OCI-LY7 (cell line): ENCODE measurements around the gene MED6. TPM values are rescaled to one million over a fixed set of nuclear protein-coding genes. Genes with fewer than 3 reads are reported as not detected.

Experiments
- BruUV-seq: library from RNA; stranded (reverse); fragments of 400-500 nt; replicated peaks from 2 replicates; lab custom pipeline; 2021; lab: Mats Ljungman, UMichigan
- CTCF ChIA-PET: fragments of 300-600 bp; sonication (Branson Sonifier 250); formaldehyde crosslinking; loops from one replicate; lab custom pipeline; 2022; ENCODE audit warnings: antibody characterized with exemption; ENCODE audit not compliant: unreplicated experiment; lab: Charles Lee
- POLR2A ChIA-PET: fragments of 300-600 bp; sonication (Branson Sonifier 250); formaldehyde crosslinking; loops from one replicate; lab custom pipeline; 2022; ENCODE audit warnings: antibody characterized with exemption; lab: Charles Lee
- DNase-seq: peaks from one replicate; pipeline ENCODE4 v3.0.0-alpha.2; 2015; ENCODE audit warnings: low spot score
- H2AFZ ChIP-seq: fragments of 200-600 bp; sonication (generic), shearing (Covaris generic); 2 replicates; pipeline ENCODE4 v1.6.1; 2014; ENCODE audit warnings: mild to moderate bottlenecking, antibody characterized with exemption, low read length, moderate library complexity
- H3K27ac ChIP-seq: fragments of 200-600 bp; sonication (generic); 2 replicates; pipeline ENCODE4 v1.5.1; 2014; ENCODE audit warnings: mixed run types, low read depth, mild to moderate bottlenecking, moderate library complexity, low read length, inconsistent platforms; ENCODE audit not compliant: poor library complexity, severe bottlenecking
- H3K36me3 ChIP-seq: fragments of 200-600 bp; sonication (generic); 2 replicates; pipeline ENCODE4 v1.6.1; 2014; ENCODE audit warnings: mild to moderate bottlenecking, antibody characterized with exemption, low read length, moderate library complexity, mixed read lengths; ENCODE audit not compliant: insufficient read depth
- H3K4me1 ChIP-seq: fragments of 200-600 bp; sonication (generic); 2 replicates; pipeline ENCODE4 v1.5.1; 2014; ENCODE audit warnings: mild to moderate bottlenecking, low read length; ENCODE audit not compliant: insufficient read depth, poor library complexity, severe bottlenecking
- H3K4me2 ChIP-seq: fragments of 200-600 bp; sonication (generic); 2 replicates; pipeline ENCODE4 v1.6.1; 2014; ENCODE audit warnings: mild to moderate bottlenecking, low read length
- H3K4me3 ChIP-seq: fragments of 200-600 bp; sonication (generic); 2 replicates; pipeline ENCODE4 v1.5.1; 2014; ENCODE audit warnings: mild to moderate bottlenecking, low read depth, low read length; ENCODE audit not compliant: poor library complexity, severe bottlenecking
- H3K79me2 ChIP-seq: fragments of 200-600 bp; sonication (generic); 2 replicates; pipeline ENCODE4 v1.6.1; 2016; ENCODE audit warnings: low read depth, mild to moderate bottlenecking, low read length, moderate library complexity, mixed read lengths; ENCODE audit not compliant: insufficient read depth
- H3K9me2 ChIP-seq: fragments of 200-600 bp; sonication (generic); 2 replicates; pipeline ENCODE4 v1.6.1; 2016; ENCODE audit warnings: mild to moderate bottlenecking, low read length, mixed read lengths; ENCODE audit not compliant: insufficient read depth
- H3K9me3 ChIP-seq: fragments of 200-600 bp; sonication (generic); 2 replicates; pipeline ENCODE4 v1.6.1; 2014; ENCODE audit warnings: mild to moderate bottlenecking, mixed run types, low read length, mixed read lengths
- H4K20me1 ChIP-seq: fragments of 200-600 bp; sonication (generic); 2 replicates; pipeline ENCODE4 v1.6.1; 2014; ENCODE audit warnings: mild to moderate bottlenecking, antibody characterized with exemption, low read length, moderate library complexity, mixed read lengths; ENCODE audit not compliant: insufficient read depth
- EZH2phosphoT487 ChIP-seq: fragments of 200-600 bp; sonication (generic); IDR thresholded peaks from 2 replicates; pipeline ENCODE4 v1.6.1; 2018; ENCODE audit warnings: low read depth, borderline replicate concordance, mild to moderate bottlenecking, mixed run types, antibody characterized with exemption, low read length, moderate library complexity, mixed read lengths
- intact Hi-C: fragments of 100-400 bp; cut with micrococcal nuclease; formaldehyde crosslinking; loops from one replicate; pipeline ENCODE4 v1.10.0; 2022; ENCODE audit not compliant: unreplicated experiment
- total RNA-seq, 2 experiments: library from RNA; depleted of rRNA in 1 of 2; stranded (reverse); fragments of >200 nt in 1 of 2; shearing (Covaris generic) in 1 of 2; gene quantifications; 2 replicates each; pipeline ENCODE4 v1.2.3, GENCODE V29; 2014 to 2022
- TF ChIP-seq, protein P1 (sequence below): fragments of 200-600 bp; sonication (generic); conservative IDR thresholded peaks from 2 replicates; pipeline ENCODE4 v1.5.1; 2014; ENCODE audit warnings: mild to moderate bottlenecking, antibody characterized with exemption, low read length, moderate library complexity, mixed read lengths

MED6 gene
- total RNA-seq, 2 experiments from 2014 or later, result 28.8 to 59.2 TPM

DNA sequence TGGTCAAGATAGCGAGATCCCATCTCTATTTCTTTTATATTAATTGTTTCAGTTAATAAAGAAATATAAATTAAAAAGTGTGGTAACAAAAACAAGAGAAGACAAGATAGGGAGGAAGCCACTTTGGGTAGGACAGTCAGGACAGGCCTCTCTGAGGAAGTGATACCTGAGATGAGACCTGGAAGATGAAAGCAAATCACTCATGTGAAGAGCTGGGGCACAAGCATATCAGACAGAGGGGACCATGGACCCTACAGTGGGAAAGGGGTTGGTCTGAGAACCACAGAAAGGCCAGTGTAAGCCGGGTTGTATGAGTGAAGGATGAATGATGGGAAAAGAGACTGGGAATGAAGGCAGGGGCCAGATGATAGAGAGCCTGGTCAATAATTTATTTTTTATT is 1.8 kb upstream of the MED6 start:
- peaks cover 32% of the 10 kb centered on the region for H3K79me2 ChIP-seq
- peaks cover 34% of the 10 kb centered on the region for H3K4me1 ChIP-seq
- no peaks in the 10 kb centered on the region for H3K9me3 ChIP-seq
- H3K4me3 ChIP-seq, result no peak overlapping the region
- TF ChIP-seq, protein P1, sequence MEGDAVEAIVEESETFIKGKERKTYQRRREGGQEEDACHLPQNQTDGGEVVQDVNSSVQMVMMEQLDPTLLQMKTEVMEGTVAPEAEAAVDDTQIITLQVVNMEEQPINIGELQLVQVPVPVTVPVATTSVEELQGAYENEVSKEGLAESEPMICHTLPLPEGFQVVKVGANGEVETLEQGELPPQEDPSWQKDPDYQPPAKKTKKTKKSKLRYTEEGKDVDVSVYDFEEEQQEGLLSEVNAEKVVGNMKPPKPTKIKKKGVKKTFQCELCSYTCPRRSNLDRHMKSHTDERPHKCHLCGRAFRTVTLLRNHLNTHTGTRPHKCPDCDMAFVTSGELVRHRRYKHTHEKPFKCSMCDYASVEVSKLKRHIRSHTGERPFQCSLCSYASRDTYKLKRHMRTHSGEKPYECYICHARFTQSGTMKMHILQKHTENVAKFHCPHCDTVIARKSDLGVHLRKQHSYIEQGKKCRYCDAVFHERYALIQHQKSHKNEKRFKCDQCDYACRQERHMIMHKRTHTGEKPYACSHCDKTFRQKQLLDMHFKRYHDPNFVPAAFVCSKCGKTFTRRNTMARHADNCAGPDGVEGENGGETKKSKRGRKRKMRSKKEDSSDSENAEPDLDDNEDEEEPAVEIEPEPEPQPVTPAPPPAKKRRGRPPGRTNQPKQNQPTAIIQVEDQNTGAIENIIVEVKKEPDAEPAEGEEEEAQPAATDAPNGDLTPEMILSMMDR, result no peak
- no peak for TF ChIP-seq EZH2phosphoT487
- no peaks in the 10 kb centered on the region for H3K9me2 ChIP-seq
- intact Hi-C loops, result loop anchor here (5.0 kb wide), 1 partner anchor 110 kb away; no protein-coding TSS in a partner anchor
- H3K4me2 ChIP-seq, result peak overlapping the region; percentile 66
- ChIA-PET POLR2A (interaction anchor here (0.6 to 1.3 kb wide), 7 partner anchors 10 to 167 kb away, joined by 3 to 7 read pairs (median 4); no protein-coding TSS in a partner anchor), CTCF (interaction anchor here (0.9 kb wide), 1 partner anchor 113 kb away, joined by 3 read pairs; no protein-coding TSS in a partner anchor)
- peaks cover 4% of the 10 kb centered on the region; the same call in 1 of the 2 replicates for H3K36me3 ChIP-seq
- peak overlapping the region; percentile 34 for H3K27ac ChIP-seq
- no TSS peak for BruUV-seq
- peak; percentile 62 for DNase-seq
- no peak overlapping the region for H2AFZ ChIP-seq
- peaks cover 11% of the 10 kb centered on the region for H4K20me1 ChIP-seq

- no peak for DNase-seq
- H3K79me2 ChIP-seq, result peaks cover 43% of the 10 kb centered on the region
- ChIA-PET CTCF (no interaction called here), POLR2A (interaction anchor here (0.9 to 1.4 kb wide), 6 partner anchors 12 to 57 kb away, joined by 3 to 5 read pairs (median 4); no protein-coding TSS in a partner anchor)
- no peaks in the 10 kb centered on the region for H3K9me3 ChIP-seq
- peak overlapping the region; percentile 67 for H2AFZ ChIP-seq
- H3K27ac ChIP-seq, result peak overlapping the region; percentile 34
- H3K4me3 ChIP-seq, result peak overlapping the region; percentile 67
- TF ChIP-seq, protein P1, result no peak
- TF ChIP-seq EZH2phosphoT487, result no peak
- H3K36me3 ChIP-seq, result peaks cover 12% of the 10 kb centered on the region
- peaks cover 11% of the 10 kb centered on the region for H4K20me1 ChIP-seq
- intact Hi-C loops, result loop anchor here (2.0 to 5.0 kb wide), 3 partner anchors 66 to 306 kb away; partner anchors contain the start of gene PCNX1
- BruUV-seq, result TSS peak; percentile 85
- H3K9me2 ChIP-seq, result no peaks in the 10 kb centered on the region
- peak overlapping the region; percentile 66 for H3K4me2 ChIP-seq
- H3K4me1 ChIP-seq, result peaks cover 34% of the 10 kb centered on the region
Observed at GRCh38 chr14:70601162-70601561, 707 bp upstream of the MED6 start.

DNA sequence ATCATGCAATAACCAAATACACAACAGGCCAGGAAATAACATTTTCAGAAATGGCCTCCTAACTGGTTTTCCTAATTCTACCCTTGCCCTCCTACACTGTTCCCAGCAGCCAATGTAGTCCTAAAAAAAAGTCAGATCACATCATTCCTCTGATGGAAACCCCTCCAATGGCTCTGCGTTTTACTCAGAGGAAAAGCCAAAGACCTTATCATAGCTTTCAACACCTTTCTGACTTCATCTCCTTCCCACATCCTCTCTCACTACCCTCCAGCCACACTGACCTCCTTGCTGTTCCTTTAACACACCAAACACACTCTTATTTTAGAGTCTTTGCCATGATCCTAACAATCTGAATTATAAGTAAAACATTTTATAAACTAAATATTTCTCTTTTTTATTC is 1.1 kb downstream of the MED6 start:
- Histone ChIP-seq H3K4me3 (peak overlapping the region; percentile 97), H4K20me1 (peaks cover 11% of the 10 kb centered on the region), H2AFZ (no peak overlapping the region), H3K9me2 (no peaks in the 10 kb centered on the region), H3K36me3 (peaks cover 30% of the 10 kb centered on the region), H3K79me2 (peaks cover 46% of the 10 kb centered on the region), H3K4me2 (peak overlapping the region; percentile 99), H3K9me3 (no peaks in the 10 kb centered on the region), H3K4me1 (peaks cover 34% of the 10 kb centered on the region), H3K27ac (no peak overlapping the region)
- ChIA-PET POLR2A (no interaction called here), CTCF (interaction anchor here (0.9 kb wide), 1 partner anchor 9 kb away, joined by 3 read pairs; no protein-coding TSS in a partner anchor)
- BruUV-seq, result no TSS peak
- no peak for DNase-seq
- intact Hi-C loops, result no loop called here
- TF ChIP-seq EZH2phosphoT487, result no peak
- TF ChIP-seq, protein P1, result no peak
